Stimulated activated CD8-positive, alpha-beta memory T cell treated with anti-CD3 and anti-CD28 coated beads, Interleukin-12 subunit alpha, Interleukin-12 subunit beta, amount 100 ng/mL, for 4 hours (primary cell): ENCODE measurements around the gene CEPT1.

Experiments
- DNase-seq: peaks from one replicate; pipeline ENCODE4 v3.0.0-alpha.2; 2020; ENCODE audit warnings: low read depth

The CEPT1 gene

DNA sequence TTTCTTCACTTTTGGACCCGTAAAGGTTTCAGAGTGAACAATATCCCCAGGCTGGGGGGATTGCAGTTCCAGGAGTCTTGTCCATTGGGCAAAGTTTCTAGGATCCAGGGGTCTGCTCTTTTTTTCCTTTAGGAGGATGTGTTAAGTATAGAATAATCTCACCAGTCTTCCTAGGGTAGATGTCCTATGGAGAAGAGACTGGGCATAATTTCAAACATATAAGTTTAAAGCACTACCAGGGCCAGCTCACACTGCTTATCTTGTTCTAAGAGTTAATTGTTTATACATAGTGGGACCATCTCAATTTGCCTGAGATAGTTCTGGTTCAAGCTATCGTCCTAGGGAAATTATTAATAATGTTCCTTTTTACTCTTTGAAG lies 88.7 kb downstream of the CEPT1 start:
- DNase-seq, result no peak

DNA sequence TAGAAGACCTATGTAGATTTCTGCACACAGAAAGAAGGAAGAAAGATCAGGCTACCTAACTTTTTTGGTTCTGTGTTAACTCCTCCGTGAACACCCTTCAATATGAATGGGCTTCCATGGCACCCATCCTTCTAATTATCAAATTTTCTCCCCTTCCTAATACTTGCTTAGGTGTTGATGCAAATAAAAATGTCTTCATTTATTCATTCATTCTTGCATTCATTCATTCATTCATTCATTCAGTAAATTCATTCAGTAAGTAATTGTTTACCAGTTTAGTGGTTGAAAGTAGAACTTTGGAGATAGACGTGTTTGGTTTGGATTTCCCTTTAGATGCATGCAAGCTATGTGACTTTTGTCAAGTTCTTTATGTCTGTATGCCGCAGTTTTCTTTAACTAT lies 92.1 kb downstream of the CEPT1 start:
- no peak for DNase-seq

DNA sequence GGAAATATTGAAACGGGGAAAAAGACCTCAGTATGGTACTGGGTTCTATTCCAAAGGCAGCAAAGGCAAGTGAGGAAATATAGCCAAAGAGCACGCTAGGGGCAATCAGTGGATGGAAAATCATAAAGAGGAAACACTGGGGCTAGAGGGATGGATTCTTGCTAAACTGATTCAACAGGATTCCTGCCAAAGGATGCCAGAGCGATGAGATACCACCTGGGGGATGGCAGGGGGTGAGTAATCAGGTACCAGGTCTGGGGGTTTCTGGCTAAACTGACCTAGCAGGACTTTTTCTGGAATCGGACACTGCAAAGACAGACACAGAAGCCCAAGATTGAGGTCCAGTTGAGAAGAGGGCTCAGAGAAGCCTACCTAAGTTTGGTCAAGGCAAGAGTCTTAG lies 94.2 kb downstream of the CEPT1 start:
- no peak for DNase-seq
